ENCODE data around the gene ERMARD. TPM values are rescaled to one million over a fixed set of nuclear protein-coding genes. Genes with fewer than 3 reads are reported as not detected.

The ERMARD gene
- total RNA-seq, 6 experiments from 2014 or later = 11.1 to 24.4 (median 15.2) TPM

DNA sequence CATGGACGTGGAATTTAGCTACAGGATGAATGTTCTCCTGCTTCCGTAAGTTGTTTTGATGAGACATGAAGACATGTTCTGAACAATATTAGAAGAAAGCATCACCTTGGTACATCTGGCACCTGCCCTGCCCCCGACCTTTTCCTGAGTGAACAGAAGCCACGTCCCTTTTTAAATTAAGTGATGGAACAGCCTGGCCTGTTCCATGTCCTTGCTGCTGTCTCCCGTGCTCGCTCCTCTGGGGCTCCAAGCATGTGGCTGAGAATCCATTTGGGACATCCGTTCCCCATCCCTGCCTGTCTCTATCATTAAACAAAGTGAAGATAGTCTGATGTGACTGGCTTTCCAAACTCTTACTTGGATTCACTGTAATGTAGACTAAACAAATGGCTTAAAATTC, 36.4 kb downstream of the ERMARD start:
- intact Hi-C loops (cut with DNase I) = no loop called here
- ATAC-seq (no peak), DNase-seq (peak in 1 of 3 donors; percentile 16)
- TF ChIP-seq, protein P1, sequence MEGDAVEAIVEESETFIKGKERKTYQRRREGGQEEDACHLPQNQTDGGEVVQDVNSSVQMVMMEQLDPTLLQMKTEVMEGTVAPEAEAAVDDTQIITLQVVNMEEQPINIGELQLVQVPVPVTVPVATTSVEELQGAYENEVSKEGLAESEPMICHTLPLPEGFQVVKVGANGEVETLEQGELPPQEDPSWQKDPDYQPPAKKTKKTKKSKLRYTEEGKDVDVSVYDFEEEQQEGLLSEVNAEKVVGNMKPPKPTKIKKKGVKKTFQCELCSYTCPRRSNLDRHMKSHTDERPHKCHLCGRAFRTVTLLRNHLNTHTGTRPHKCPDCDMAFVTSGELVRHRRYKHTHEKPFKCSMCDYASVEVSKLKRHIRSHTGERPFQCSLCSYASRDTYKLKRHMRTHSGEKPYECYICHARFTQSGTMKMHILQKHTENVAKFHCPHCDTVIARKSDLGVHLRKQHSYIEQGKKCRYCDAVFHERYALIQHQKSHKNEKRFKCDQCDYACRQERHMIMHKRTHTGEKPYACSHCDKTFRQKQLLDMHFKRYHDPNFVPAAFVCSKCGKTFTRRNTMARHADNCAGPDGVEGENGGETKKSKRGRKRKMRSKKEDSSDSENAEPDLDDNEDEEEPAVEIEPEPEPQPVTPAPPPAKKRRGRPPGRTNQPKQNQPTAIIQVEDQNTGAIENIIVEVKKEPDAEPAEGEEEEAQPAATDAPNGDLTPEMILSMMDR (IDR thresholded peaks at IDR 0.05) = no peak
- no peak for TF ChIP-seq POLR2A (IDR thresholded peaks at IDR 0.05)
- Histone ChIP-seq H3K36me3 (no peaks in the 10 kb centered on the region), H3K4me3 (no peak overlapping the region), H3K9me3 (no peaks in the 10 kb centered on the region), H3K27me3 (no peaks in the 10 kb centered on the region), H3K4me1 (peaks cover 0 to 18% (median 7%) of the 10 kb centered on the region in 4 donors), H3K27ac (no peak overlapping the region)
- 80% methylated on average over 7 of the region's 7 CpGs for WGBS (ENCODE audit: insufficient coverage, low coverage, low lambda C conversion rate, missing lambda C conversion rate)

DNA sequence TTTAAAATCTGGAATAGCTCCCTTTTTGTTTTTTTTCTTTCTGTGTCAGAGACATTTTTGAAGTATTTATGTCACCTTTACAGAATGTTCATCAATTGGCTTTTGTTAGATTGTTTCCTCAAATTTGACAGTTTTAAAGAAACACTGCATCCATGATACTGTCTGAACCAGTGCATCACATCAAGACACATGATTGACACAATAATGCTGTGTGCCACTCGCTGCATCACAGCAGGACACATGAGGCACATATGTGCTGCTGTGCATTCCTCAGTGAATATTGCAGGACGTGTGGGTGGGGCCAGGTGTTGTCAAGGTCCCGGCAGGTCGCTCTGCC, 37.4 kb downstream of the ERMARD start:
- intact Hi-C loops (cut with DNase I) = no loop called here
- ATAC-seq (no peak), DNase-seq (no peak)
- no peak for TF ChIP-seq POLR2A (IDR thresholded peaks at IDR 0.05)
- TF ChIP-seq, protein P1 (IDR thresholded peaks at IDR 0.05) = no peak
- WGBS (ENCODE audit: insufficient coverage, low coverage, low lambda C conversion rate, missing lambda C conversion rate) = 83% methylated on average over 4 of the region's 4 CpGs
- no peaks in the 10 kb centered on the region for H3K27me3 ChIP-seq
- H3K4me1 ChIP-seq = peaks cover 0 to 18% (median 7%) of the 10 kb centered on the region in 4 donors
- no peaks in the 10 kb centered on the region for H3K9me3 ChIP-seq
- no peaks in the 10 kb centered on the region for H3K36me3 ChIP-seq
- no peak overlapping the region for H3K4me3 ChIP-seq
- H3K27ac ChIP-seq = no peak overlapping the region

DNA sequence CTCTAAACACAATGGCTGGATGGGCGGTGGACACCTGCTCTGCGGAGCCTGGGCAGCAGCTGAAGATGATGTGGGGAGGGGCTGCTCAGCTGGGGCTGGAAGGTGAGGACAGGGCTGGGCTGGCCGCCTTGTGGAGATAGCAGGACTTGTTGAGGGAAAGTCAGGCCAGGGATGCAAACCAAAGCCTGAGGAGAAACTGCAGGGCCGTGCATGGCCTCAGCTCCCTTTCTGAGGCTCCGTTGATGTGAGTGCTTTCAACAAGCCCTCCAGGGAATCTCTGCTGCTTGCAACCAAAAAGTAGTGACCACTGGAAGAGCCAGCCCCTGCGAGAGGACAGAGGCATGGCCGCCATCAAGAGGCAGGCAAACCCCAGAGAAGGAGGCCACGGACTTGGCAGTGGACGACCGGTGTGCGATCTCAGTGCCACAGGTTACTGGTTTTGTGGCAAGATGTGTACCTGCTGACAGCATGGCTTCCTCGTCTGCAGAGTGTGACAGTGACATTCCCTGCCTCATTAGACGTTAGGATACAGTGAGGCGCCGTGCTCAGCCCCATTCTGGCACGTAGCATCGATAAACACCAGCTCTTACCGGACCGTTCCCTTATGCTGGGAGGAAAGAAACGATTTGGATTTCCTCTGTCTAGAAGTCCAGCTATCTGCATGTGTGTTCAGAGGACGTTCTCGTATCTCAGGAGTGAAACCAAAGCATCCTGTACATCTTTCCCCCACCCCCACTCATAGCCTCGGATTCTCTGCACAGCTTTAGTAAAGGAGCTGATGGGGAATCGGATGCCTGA, 37.9 kb downstream of the ERMARD start:
- Histone ChIP-seq H3K9me3 (no peaks in the 10 kb centered on the region), H3K27ac (peak overlapping the region in 1 of 3 donors; percentile 82), H3K27me3 (no peaks in the 10 kb centered on the region), H3K4me3 (peak overlapping the region; percentile 48 to 73 (median 65)), H3K4me1 (peaks cover 0 to 18% (median 7%) of the 10 kb centered on the region in 4 donors), H3K36me3 (no peaks in the 10 kb centered on the region)
- TF ChIP-seq, protein P1 (IDR thresholded peaks at IDR 0.05) = no peak
- TF ChIP-seq POLR2A (IDR thresholded peaks at IDR 0.05) = no peak
- intact Hi-C loops (cut with DNase I) = no loop called here
- ATAC-seq (peak in 1 of 4 donors; percentile 4), DNase-seq (peak in 1 of 3 donors; percentile 45)
- 30% methylated on average over 9 of the region's 24 CpGs for WGBS (ENCODE audit: insufficient coverage, low coverage, low lambda C conversion rate, missing lambda C conversion rate)

DNA sequence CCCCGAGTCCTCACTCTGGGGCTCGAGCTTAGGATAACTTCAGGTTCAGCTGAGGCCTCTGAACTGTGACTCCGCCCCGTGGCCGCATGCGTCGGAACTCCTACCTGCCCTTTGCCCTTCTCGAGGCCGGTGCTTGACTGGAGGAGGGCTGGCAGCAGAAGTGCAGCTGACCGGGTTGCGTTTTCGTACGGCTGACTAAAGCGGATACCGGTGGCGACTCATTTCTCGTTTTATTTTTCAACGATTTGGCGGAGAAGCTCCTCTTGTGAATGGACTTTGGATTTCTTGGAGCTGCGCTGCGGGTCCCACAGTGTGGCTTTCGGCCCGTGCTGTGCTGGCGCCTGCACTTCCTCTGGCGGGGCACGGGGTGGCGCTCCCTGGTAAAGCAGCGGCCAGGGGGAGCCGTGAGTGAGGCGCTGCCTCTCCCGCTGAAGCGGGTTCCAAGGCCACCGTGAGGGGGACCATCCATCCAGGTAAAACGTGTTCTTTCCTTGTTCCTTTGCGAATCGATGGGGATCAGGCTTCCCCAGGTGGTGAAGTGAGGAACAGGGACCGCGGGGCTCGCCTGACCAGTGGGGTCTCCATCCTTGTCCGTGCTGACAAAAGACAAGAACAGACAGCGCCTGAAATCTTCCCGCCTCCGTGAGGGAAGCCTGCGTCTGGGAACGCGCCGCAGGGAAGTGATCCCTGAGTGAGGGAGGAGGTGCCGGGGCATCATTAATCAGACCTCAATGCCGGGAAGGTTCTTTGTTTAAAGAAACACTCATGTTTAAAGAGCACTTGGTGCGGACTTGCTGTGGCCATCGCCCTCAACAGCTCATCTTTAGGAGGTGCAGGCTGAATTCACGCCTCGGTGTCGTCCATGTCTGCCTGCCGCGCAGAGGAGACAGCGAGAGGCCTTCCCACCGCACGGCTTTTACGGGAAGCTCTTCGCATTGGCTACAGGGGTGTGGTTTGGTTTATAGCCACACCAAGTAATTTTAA, 38.8 kb downstream of the ERMARD start:
- Histone ChIP-seq H3K27me3 (no peaks in the 10 kb centered on the region), H3K36me3 (no peaks in the 10 kb centered on the region), H3K4me3 (peak overlapping the region; percentile 48 to 73 (median 65)), H3K9me3 (no peaks in the 10 kb centered on the region), H3K4me1 (peaks cover 0 to 18% (median 7%) of the 10 kb centered on the region in 4 donors), H3K27ac (peak overlapping the region; percentile 30 to 82 (median 76))
- peak; percentile 86 to 93 (median 92) for DNase-seq
- TF ChIP-seq, protein P1 (IDR thresholded peaks at IDR 0.05) = peak; percentile 97 to 99 (median 98)
- TF ChIP-seq POLR2A (IDR thresholded peaks at IDR 0.05) = peak; percentile 32
- peak; percentile 94 to 97 (median 95) for ATAC-seq
- intact Hi-C loops (cut with DNase I) = loop anchor here in 1 of 2 donors (10.0 kb wide), 1 partner anchor 735 kb away; no protein-coding TSS in a partner anchor
- 2% methylated on average over 42 of the region's 61 CpGs for WGBS (ENCODE audit: insufficient coverage, low coverage, low lambda C conversion rate, missing lambda C conversion rate)

Measured in right lobe of liver (tissue), 6 donors.